A673 (cell line): ENCODE data around the gene SLCO3A1.
A peak's percentile ranks its signal among the peaks of the same experiment; 100 is the strongest.

Experiments
- CTCF ChIP-seq: fragments of 300-800, 200-600 bp; sonication (generic); conservative IDR thresholded peaks from 2 replicates; pipeline ENCODE4 v1.5.1; 2017; ENCODE audit warnings: low read depth, mild to moderate bottlenecking, antibody characterized with exemption, low read length, moderate library complexity, mixed read lengths
- EZH2 ChIP-seq: fragments of 200-600 bp; sonication (generic); IDR thresholded peaks from 2 replicates; pipeline ENCODE4 v1.6.1; 2017; ENCODE audit warnings: borderline replicate concordance, low read depth, mild to moderate bottlenecking, mixed read lengths, antibody characterized with exemption, low read length; ENCODE audit not compliant: poor library complexity, severe bottlenecking

- TF ChIP-seq CTCF: peak; percentile 74
- TF ChIP-seq EZH2: no peak
These were observed 237.7 kb downstream of the SLCO3A1 start for GRCh38 chr15:92091155-92091734.
